ENCODE data around the gene GET3.
"Not testable (repeated sequence)": the region's sequence is repeated elsewhere in the genome, so short reads cannot be mapped to it uniquely, and the experiment has no call there.

GET3 gene

GRCh38 chr19:12793290-12794195 lies 56.2 kb downstream of the GET3 start:
- peak; percentile 94 for DNase-seq

GRCh38 chr19:12794196-12794941 lies 57.1 kb downstream of the GET3 start:
- no peak for DNase-seq

- DNase-seq, result no peak
Observed at GRCh38 chr19:12794971-12795381, 57.7 kb downstream of the GET3 start.

- DNase-seq, result peak; percentile 89
Observed at GRCh38 chr19:12796146-12797071, 59.1 kb downstream of the GET3 start.

- no peak for DNase-seq
Observed at GRCh38 chr19:12797141-12797587, 59.9 kb downstream of the GET3 start.

GRCh38 chr19:12797607-12798006 lies 60.3 kb downstream of the GET3 start:
- DNase-seq, result not testable (repeated sequence)
